GM21515 (cell line): ENCODE measurements around the gene PLXNA2.
A peak's percentile ranks its signal among the peaks of the same experiment; 100 is the strongest.

Source experiments
- ATAC-seq: cut with Tn5 transposase; IDR thresholded peaks from one replicate; pipeline ENCODE4 v1.9.1; 2021; ENCODE audit not compliant: unreplicated experiment

The PLXNA2 gene

DNA sequence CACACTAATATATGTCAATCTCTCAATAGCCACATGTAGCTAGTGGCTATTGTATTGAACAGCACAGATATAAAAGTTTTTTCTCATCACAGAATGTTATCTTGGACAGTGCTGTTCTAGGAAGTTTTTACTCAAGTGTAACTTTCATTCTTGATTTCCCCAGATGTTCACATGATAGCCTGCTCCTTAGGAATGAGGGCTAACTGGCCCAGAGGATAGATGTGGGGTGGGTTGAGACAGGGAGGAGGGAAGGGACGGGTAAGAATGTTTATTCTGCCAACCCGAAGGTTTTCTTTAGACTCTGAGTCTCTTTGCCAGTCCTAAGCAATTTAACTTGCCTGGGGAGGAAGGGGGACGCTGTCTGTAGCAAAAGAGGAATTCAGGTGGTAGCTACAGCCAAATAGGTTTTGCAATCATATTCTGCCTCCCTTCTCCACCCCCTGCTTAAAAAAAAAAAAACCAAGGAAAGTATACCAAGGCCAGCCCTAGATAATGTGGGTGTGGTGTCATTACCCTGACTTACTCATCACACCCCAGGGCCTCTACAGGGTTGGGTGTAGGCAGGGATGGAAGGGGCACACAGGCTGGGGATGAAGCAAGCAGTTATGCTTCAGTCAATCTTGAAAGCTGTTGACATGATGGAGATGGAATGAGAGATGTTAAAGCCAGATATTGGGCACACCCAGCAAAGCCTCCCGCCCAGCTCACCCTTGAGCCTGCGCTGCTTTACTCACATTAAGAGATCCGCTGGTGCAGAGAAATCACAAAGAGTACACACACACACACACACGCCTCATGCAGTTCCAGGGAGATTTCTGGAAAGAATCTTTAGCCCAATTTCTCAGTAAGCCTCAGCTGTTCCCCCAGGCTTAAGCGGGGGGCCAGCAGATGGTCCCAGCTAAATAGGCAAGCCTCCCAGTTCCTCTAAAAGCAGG lies 59.9 kb downstream of the PLXNA2 start:
- ATAC-seq = no peak

DNA sequence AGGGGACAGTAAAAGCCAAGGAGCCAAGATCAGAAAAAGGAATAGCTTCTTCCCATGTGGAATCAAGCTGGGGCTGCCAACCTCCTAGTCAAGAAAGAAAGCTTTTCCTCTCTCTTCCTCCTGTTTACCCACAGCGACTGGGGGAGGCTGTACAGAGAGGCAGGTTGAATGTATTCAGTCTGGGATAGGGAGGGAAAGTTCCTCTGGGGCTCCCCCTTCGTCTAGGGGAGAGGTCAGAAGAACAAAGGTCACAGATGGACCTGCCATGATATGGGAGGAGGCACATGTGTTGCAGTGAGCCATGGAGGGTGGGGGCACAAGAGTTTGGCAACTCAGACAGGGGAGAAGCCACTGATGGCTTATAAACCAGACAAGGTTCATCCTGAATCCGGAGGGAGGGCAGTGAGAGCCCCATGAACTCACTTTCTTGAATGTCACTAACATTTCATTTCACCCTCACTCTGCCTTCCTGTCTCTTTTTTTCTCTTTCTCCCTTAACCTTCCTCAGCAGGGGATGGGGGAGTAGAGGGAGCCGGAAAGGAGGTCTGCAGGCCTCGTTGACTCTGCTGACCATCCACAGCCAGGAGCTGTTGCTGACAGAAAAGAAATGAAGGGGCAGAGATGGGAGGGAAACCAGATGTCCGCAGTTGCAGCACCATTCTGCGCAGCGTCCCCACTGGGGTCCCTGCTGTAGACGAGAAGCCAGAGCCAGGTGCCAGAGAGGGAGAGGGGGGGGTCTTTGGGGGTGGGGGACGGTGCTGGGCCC lies 61.1 kb downstream of the PLXNA2 start:
- ATAC-seq = no peak

DNA sequence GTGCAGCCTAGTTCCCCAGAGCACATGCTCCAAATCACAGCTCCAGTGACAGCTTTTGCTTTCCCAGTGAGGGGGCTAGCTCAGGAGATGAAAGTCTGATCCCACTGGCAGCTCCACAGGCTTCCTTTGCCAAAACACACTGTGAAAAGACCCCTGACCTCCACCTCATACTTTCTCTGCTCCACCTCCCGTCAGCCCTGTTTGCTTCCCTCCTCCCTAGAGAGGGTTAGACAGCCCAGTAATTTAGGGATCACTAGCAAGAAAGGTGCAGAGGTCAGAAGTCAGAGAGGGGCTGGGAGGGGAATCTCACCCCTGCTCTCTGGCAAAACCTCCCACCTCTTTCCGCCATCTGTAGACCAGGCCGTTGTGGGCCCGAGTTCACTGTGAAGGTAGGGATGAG lies 62.8 kb downstream of the PLXNA2 start:
- ATAC-seq = no peak

DNA sequence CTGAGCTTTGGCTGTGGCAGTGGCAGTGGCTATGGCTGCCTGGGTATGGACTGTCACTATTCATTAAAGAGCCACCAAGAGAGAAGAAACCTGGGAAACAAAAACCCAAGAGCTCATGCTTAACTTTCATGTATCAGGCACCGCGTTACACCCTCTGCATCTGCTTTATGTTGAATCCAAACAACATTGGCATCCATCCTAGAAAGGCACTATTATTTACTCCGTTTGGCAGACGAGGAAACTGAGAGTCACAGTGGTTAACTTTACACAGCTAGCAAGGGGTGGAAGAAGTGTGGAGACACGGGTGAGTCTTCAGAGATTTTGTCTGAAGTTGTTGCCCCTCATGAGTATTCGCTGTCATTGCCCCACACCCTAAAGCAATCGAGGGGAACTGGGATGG lies 63.8 kb downstream of the PLXNA2 start:
- no peak for ATAC-seq

DNA sequence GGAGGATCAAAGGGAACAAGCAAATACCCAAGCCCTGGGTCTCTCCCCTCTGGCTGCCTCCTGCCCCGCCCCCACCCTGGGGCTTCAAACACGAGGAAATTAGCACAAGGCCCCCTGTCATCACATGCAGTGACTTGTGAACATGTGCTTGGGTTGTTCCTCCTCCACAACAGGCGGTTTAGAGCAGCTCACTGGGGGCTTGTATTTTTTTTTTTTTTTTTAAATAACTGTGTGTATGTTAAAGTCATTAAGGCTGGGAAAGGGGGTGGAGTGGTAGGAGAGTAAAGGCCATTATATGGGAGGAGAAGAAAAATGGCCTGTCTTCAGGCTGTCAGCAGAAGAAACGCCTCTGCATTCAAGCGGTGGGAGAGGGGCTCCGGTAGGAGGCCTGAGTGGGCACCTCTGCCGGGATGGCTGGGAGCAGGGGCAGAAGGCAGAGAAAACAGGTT lies 64.2 kb downstream of the PLXNA2 start:
- no peak for ATAC-seq

DNA sequence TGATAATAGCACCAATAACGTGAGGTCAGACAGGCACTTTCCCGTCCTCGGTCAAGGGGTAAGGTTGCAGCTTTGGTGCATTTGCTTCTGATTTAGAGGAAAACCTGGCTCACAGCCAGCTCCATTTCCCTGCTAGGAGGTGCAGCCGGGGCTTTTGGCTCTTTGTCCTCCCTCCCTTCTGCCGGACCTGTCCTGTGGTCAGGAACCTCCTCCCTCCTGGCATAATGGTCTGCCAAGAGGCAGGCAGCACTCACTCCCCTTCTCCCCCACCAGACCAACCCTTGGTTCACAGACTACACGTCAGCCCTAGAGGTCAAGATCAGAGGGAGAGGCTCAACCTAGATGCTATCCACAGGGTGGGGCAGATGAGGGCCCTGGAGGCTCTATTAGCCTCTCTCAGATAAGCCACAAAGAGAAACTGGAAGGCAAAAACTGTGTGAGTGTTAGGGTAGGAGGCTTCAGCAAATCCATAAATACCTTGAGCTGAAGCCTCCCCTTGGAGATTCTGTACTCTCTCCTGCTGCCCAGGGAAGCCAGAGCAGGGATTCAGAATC lies 64.8 kb downstream of the PLXNA2 start:
- ATAC-seq = no peak

DNA sequence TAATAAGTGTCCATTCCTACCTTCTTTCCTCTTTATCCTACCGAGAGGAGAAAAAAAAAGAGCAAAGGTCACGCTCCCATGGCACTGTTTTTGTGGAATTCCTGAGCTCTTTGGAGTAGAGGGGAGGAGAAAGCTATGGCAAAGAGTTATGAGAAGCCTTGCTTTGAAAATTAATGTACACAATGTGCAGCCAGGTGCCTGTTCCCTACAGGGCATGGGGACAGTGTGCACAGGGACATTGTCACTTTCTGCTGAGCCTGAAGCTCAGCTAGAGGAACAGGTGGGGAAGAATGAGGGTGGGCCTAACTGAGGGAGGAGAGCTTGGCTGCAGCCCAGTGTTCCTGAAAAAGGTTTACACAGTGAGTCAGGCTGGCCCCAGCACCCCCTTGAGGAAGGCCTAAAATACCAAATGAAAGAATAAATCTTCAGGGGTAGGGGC lies 66.1 kb downstream of the PLXNA2 start:
- no peak for ATAC-seq

DNA sequence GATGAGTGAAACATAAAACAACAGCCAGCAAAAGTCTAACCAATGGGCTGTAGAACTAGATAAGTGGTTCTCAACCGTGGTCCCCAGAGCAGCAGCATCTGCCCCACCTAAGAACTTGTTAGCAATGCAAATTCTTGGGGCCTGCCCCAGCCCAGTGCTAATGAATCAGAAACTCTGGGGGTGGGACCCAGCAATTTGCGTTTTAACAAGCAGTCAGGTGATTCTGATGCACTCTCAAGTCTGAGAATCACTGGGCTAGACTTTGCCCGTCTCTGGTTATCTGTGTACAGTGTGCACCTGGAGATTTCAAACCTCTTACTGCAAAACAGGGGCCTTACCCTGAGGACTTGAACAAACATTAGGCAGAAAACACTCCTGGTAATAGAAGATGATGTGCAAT lies 66.5 kb downstream of the PLXNA2 start:
- ATAC-seq = peak; percentile 84

DNA sequence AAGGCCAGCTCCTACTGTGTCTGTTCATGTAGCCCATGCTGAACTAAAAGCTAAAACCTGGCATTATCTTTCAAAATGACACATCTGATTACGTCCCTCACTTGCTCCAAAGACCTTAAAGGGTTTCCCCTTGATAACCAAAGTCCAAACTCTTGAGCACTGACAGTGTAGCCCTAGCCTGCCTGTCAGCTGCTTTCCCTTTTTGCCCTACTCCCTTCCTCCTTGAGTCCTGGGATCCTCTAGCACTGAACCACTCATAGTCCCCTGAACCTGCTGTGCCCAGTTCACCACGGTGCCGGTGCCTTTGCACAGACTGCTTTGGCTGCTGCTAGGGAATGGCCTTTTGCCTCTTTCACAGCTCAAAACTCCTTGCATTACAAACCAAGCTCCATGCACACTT lies 67.5 kb downstream of the PLXNA2 start:
- ATAC-seq = no peak

DNA sequence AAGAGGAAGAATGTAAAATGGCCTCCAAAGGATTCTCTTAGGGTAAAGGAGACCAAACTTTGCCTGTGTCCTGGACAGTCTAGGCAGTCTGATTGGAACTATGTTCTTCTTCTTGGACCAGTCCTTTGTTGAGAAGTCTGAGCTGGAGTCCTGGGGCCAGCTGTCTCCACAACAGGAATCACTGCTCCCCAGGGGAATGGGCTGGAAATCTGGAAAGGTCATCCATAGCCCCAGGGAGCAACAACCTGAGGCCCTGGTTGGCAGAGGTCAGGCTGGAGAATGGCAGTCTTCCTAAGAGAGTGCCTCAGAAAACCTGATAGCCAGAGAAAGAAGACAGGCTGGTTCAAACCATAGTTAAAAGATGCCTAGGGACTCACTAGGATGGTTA lies 68.7 kb downstream of the PLXNA2 start:
- ATAC-seq = no peak

DNA sequence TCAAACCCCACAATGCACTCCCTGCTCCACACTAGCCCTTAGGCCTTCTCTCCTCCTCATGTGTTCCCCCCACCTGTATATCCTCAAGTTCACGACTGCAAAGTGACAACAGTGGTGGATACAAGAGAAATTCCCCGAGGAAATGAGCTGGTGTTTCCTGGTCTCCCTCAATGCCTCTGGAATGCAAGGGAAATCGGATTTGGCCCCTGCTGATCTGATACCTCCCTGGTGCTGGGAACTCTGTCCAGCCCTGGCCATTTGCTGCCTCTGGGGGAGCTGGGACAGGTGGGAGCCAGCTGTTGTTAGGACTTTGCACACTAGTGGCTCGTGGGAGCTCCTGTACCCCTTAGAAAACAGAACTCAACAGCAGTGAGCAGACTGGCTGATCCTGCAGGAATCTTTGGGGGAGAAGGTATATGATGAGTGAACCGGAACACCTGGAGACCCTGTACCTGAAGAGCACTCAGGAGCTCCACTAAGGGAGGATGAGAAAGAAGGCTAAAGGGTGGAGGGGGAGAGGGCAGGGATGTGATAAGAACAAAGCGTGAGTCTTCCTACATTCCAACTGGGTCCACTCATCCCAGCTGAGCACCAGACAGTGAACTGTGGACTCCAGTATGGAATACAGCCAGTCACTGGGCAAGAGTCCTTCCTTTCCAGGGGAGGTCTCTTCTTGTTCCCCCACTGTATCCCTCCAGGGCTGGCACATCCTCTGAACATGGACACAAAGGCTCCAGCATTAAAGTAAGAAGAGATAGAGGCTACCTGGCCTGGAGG lies 69.3 kb downstream of the PLXNA2 start:
- no peak for ATAC-seq

DNA sequence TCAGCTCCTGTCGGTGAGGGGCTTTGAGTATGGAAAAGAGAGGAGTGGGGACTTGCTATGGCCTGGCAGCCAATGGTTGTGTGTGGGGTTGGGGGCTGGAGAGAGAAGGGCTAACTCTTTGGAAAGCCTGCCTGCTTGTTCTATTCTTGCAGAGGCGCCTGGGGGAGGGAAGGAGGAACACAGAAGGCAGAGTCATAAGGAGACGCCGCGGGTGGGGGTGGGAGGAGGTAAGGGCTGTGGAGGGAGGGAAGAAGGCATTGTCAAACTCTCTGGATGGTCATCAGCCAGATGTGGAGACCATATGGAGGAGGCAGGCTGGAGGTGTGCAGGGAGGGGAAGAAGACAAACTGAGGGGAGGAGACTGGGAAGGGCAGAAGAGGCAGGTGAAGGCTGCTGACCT lies 70.0 kb downstream of the PLXNA2 start:
- no peak for ATAC-seq

DNA sequence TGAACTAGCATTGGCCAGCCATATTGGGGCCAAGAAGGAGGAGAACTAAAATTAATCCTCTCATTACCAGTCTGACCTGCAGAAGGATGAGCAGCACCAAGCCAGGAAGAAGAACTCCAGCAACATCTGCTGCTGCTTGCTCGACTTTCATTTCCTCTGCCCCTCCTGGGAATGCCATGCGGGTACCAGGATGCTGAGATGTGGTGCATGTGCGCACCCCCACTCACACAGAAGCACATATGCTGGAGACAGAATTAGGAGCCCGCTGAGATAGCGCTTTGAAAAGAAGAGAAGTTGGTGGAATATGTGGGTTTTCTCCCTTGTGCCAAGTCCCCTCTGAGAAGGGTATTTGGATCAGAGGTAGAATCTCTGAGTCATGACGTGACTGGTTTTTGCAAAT lies 70.4 kb downstream of the PLXNA2 start:
- no peak for ATAC-seq

DNA sequence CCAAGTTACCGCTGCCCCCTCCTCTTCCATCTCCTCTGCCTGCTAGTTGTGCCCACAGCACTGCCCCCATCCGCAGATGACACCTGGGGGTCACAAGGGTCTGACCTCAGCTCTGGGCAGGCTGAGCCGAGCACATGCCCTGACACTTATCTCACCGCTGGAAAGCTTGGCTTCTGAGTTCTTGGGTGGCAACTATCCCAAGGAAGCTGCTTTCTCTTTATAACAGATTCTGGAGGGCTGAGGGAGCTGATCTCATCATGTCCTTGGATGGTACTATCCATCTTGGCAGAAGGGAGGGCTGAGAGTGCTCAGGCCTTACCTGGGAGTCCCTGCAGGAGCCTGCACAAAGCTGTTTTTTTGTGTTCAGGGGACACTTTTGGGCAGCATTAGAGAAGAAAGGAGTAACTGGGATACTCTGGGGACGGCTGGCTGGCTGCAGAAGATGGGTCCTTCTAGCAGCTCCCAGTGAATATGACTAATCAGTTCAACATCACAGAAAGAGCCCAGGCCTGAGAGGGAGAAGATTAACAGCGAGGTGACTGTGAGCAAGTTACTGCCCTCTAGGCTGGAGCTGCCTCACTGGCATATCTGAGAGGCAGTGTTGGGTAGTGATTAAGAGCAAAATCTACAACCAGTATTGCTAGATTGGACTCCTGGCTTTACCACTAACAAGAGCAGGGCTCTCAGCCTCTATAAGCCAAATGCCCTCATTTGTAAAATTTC lies 71.6 kb downstream of the PLXNA2 start:
- no peak for ATAC-seq

DNA sequence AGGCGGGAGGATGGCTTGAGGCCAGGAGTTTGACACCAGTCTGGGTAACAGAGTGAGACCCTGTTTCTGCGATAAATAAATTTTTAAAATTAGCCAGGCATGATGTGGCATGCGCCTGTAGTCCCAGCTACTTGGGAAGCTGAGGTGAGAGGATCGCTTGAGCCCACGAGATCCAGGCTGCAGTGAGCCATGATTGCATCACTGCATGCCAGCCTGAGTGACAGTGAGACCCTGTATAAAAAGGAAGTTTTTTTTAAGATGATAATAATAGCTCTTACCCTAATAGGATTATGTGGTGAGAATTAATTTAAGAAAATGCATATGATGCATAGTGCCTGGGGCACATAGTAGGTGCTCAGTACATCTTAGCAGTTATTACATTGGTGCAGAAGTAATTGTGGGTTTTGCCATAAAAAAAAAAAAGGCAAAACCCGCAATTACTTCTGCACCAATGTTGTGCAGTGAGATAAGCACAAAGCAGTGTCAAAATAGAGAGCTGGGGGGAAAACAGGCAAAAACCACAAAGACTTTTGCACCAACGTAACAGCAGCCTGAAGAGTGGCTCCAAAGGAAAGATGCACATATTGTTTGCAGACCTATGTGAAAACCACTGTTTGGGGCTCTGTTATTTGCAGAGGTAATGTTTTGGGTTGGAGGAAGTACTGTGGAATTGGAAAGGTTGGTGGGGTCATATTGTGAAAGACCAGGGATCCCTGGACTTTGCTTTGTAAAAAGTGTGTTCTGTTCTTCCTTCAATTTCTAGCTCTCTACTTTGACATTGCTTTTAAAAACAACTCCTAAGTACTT lies 72.4 kb downstream of the PLXNA2 start:
- no peak for ATAC-seq

DNA sequence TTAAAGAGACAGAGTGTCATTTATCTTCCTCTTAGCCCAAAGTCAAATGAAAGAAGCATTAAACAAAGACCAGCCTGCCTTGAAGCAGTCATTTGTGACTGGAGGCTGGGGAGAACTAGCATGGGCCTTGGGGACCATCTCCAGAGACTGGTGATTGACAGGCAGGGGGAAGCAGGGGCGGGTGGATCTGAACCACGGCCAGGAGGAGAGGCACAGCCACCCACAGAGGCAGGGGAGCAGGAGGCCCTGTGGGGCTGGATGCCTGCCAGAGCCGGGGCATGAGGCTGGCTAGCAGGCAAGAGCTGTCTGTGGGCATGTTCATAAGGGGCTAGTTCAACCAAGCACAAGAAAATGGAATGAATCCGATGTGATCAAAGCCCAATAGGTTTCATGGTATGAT lies 73.9 kb downstream of the PLXNA2 start:
- ATAC-seq = no peak

DNA sequence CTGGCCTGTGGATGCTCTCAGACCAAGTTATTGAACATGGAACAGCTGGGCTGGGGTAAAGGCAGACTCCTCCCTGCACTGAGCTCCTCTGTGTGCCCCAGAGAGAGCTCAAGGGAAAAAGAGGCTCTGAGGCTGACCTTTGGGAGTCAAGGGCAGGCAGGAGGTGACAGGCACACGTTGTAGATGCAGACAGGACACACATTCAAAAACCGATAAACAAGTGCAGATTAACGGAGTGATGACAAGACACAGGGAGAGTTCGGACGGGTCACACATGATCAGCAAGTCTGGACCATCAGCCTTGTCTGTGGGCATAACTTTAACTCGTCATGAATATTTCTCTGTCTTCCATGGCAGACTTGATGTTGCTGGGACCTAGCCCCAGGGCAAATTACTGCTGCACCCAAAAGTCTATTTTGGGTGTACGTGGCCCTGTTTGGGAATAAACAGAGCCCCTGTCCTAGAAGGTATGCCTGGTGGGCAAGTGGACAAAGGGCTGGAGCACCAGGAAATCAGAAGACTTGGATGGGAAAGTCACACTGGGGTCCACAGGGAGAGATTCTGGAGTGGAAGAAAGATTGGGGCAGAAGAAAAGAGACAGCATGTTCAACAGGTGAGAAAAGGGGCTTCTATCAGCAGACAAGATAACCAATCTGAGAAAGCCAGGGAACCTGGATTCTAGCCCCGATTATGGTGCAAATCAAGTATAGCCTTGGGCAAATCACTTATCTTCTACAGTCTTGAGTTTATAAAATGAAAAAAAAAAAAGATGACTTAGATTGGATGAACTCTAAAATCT lies 74.9 kb downstream of the PLXNA2 start:
- no peak for ATAC-seq

DNA sequence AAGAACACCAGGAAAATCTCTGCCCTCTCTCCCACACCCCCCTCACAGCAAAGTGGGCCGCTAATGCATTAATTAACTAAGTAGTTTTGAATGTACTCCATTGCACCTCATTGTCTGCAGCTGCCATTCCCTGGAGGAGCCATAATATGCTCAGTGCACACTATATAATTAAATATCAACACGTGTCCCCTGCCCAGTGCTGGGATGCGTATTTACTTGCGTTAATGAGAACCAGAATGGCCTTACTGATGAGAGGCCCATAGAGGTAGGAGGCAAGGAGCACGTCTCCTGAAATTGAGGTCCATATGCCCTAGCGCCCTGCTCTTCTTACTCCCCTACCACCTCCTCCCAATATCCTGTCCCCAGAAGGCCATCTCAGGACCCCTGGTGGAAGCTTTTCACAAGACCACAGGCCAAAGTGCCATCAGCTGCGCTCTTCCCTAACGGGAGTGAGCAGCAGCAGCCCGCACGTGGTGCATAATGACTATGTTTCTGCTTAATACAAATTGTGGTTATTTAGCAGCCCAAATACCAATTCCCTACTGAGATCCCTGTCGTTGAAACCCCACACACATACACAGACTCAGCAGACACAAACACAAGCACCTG lies 76.8 kb downstream of the PLXNA2 start:
- ATAC-seq = no peak
